ENCODE data around the gene MYH11.

MYH11 gene

DNA sequence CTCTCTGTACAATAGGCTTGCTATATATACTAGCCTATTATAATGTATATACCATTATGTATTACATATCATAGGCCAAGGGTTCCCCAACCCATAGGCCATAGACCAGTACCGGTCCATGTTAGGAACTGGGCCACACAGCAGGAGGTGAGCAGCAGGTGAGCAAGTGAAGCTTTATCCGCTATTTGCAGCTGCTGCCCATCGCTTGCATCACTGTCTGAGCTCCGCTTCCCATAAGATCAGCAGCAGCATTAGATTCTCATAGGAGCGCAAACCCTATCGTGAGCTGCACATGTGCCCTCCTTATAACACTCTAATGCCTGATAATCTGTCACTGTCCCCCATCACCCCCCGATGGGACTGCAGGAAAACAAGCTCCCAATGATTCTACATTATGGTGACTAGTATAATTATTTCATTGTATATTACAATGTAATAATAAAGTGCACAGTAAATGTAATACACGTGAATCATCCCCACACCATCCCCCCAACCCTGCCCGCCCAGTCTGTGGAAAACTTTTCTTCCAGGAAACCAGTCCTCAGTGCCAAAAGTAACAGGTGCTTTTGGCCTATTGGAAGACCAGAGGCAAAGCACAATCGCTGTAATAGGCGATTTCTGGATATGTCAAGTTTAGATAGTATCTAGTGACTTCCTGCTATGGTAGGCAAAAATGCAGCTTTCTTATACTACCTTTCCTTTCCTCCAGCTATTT, 84.1 kb downstream of the MYH11 start:
- DNase-seq, result no peak
- no peaks in the 10 kb centered on the region for H3K27me3 Mint-ChIP-seq (ENCODE audit: low read depth, poor library complexity)
- H3K4me1 Mint-ChIP-seq, result no peaks in the 10 kb centered on the region
- H3K27ac Mint-ChIP-seq, result no peak overlapping the region
- no peak overlapping the region for H3K4me3 Mint-ChIP-seq
- TF ChIP-seq, protein P1, sequence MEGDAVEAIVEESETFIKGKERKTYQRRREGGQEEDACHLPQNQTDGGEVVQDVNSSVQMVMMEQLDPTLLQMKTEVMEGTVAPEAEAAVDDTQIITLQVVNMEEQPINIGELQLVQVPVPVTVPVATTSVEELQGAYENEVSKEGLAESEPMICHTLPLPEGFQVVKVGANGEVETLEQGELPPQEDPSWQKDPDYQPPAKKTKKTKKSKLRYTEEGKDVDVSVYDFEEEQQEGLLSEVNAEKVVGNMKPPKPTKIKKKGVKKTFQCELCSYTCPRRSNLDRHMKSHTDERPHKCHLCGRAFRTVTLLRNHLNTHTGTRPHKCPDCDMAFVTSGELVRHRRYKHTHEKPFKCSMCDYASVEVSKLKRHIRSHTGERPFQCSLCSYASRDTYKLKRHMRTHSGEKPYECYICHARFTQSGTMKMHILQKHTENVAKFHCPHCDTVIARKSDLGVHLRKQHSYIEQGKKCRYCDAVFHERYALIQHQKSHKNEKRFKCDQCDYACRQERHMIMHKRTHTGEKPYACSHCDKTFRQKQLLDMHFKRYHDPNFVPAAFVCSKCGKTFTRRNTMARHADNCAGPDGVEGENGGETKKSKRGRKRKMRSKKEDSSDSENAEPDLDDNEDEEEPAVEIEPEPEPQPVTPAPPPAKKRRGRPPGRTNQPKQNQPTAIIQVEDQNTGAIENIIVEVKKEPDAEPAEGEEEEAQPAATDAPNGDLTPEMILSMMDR (IDR thresholded peaks at IDR 0.05), result no peak
- H3K36me3 Mint-ChIP-seq (ENCODE audit: low read depth), result no peaks in the 10 kb centered on the region
- H3K9me3 Mint-ChIP-seq, result no peaks in the 10 kb centered on the region

DNA sequence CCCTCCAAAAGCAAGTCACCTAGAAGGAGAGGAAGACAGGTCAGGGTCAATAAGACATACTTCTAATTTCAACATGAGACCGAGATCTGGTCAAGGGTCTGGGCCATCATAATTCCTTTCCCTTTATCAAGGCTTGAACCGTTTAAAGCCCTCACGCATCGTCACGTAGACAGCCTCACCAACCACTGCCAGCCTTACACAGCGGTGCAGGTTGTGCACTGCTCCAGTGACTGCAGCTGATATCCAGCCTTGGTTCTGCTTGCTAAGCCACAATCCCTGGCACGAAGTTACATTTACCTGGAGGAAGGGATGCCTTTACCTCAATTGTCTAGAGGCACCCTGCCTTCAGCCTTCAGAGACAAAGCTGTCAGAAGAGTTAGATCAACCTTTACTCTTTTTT, 85.1 kb downstream of the MYH11 start:
- TF ChIP-seq, protein P1 (IDR thresholded peaks at IDR 0.05), result no peak
- Mint-ChIP-seq H3K4me1 (no peaks in the 10 kb centered on the region), H3K27me3 (ENCODE audit: low read depth, poor library complexity) (no peaks in the 10 kb centered on the region), H3K9me3 (peaks cover 5% of the 10 kb centered on the region), H3K36me3 (ENCODE audit: low read depth) (no peaks in the 10 kb centered on the region), H3K27ac (no peak overlapping the region), H3K4me3 (no peak overlapping the region)
- DNase-seq, result no peak

DNA sequence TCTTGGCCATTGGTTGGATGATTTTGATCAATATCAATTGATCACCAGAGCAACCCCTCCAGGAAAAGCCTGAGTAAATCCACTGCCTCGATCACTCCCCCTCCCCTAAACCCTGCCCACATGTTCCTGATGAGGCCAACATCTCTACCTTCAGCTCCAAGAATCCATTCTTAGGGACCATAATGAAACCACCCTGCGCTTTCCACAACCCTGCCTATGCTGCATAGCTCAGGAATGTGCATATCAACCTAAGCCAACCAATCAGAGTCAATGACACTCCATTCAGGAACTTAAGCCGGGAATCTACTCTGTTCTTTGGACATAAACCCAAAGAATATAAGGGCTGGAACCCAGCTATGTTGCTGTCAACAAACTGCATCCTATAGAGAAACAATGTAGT, 86.3 kb downstream of the MYH11 start:
- H3K4me1 Mint-ChIP-seq, result peaks cover 5% of the 10 kb centered on the region
- no peak for DNase-seq
- no peak overlapping the region for H3K4me3 Mint-ChIP-seq
- H3K27ac Mint-ChIP-seq, result no peak overlapping the region
- no peaks in the 10 kb centered on the region for H3K36me3 Mint-ChIP-seq (ENCODE audit: low read depth)
- H3K27me3 Mint-ChIP-seq (ENCODE audit: low read depth, poor library complexity), result peaks cover 3% of the 10 kb centered on the region
- TF ChIP-seq, protein P1 (IDR thresholded peaks at IDR 0.05), result no peak
- H3K9me3 Mint-ChIP-seq, result peaks cover 5% of the 10 kb centered on the region

DNA sequence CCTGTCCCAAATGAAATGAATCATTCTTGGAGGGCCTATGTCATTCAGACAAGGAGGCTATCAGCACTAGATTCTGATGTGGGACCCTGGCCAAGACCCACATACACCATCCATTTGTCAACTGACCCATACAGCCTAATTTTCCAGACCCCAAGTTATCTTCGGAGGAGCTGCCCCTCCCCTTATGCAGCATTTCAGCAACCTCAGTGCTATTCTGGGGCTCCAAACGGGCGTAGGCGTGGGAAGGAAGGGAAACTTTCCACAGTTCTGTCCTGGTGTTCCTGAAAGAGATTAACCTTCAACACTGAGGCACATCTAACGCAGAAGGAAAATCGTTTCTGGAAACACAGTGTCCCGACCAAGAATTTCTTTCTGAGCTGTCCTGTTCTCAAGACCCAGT, 86.7 kb downstream of the MYH11 start:
- TF ChIP-seq, protein P1 (IDR thresholded peaks at IDR 0.05), result no peak
- no peak overlapping the region for H3K27ac Mint-ChIP-seq
- H3K9me3 Mint-ChIP-seq, result peaks cover 5% of the 10 kb centered on the region
- peaks cover 3% of the 10 kb centered on the region for H3K27me3 Mint-ChIP-seq (ENCODE audit: low read depth, poor library complexity)
- H3K4me3 Mint-ChIP-seq, result no peak overlapping the region
- no peaks in the 10 kb centered on the region for H3K36me3 Mint-ChIP-seq (ENCODE audit: low read depth)
- DNase-seq, result no peak
- peaks cover 5% of the 10 kb centered on the region for H3K4me1 Mint-ChIP-seq

DNA sequence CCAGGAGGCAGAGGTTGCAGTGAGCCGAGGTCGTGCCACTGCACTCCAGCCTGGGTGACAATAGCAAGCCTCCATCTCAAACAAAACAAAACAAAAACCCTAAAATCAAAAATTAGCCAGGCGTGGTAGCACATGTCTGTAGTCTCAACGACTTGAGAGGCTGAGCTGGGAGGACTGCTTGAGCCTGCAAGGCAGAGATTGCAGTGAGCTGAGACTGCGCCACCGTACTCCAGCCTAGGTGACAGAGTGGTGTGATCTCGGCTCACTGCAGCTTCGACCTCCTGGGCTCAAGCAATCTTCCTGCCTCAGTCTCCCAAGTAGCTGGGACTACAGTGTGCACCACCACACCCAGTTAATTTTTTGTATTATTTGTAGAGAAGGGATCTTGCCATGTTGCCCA, 87.6 kb downstream of the MYH11 start:
- Mint-ChIP-seq H3K4me1 (peaks cover 5% of the 10 kb centered on the region), H3K27ac (no peak overlapping the region), H3K36me3 (ENCODE audit: low read depth) (no peaks in the 10 kb centered on the region), H3K9me3 (peaks cover 5% of the 10 kb centered on the region), H3K4me3 (no peak overlapping the region), H3K27me3 (ENCODE audit: low read depth, poor library complexity) (peaks cover 3% of the 10 kb centered on the region)
- TF ChIP-seq, protein P1 (IDR thresholded peaks at IDR 0.05), result no peak
- no peak for DNase-seq

DNA sequence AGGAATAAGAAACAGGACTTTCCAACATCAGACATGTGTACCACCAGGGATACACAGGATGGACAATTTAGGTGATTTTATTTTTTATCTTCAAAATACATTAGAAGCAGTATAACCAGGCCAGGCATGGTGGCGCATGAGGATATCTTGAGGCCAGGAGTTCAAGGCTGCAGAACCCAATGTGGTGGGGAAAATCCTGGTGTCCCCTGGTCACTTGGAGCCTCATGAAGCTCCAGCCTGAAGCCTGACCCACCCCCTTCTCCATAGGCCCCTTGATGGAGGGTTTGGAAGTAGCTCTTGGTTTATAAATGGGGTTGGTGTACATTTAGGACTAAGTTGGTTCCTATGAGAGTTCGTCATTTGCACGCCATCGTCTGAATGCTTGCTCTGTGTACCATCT, 88.6 kb downstream of the MYH11 start:
- Mint-ChIP-seq H3K9me3 (peaks cover 5% of the 10 kb centered on the region), H3K4me1 (peaks cover 5% of the 10 kb centered on the region), H3K27ac (no peak overlapping the region), H3K4me3 (no peak overlapping the region), H3K27me3 (ENCODE audit: low read depth, poor library complexity) (peaks cover 3% of the 10 kb centered on the region), H3K36me3 (ENCODE audit: low read depth) (no peaks in the 10 kb centered on the region)
- no peak for DNase-seq
- TF ChIP-seq, protein P1 (IDR thresholded peaks at IDR 0.05), result no peak

Measured in nephron progenitor cell (in vitro differentiated cells).